B cell (primary cell): Measurements from ENCODE around the gene PDX1.

ENCODE experiments used
- EZH2 ChIP-seq: IDR thresholded peaks from 2 replicates; pipeline ENCODE4 v1.6.1; 2012; ENCODE audit warnings: borderline replicate concordance, low read depth, mild to moderate bottlenecking, moderate library complexity, low read length; ENCODE audit not compliant: insufficient read depth, poor library complexity, severe bottlenecking
- TF ChIP-seq, protein P1 (sequence below): fragments of 200-600 bp; IDR thresholded peaks from one replicate; pipeline ENCODE4 v1.8.0; 2022; ENCODE audit warnings: antibody characterized with exemption, mild to moderate bottlenecking

DNA sequence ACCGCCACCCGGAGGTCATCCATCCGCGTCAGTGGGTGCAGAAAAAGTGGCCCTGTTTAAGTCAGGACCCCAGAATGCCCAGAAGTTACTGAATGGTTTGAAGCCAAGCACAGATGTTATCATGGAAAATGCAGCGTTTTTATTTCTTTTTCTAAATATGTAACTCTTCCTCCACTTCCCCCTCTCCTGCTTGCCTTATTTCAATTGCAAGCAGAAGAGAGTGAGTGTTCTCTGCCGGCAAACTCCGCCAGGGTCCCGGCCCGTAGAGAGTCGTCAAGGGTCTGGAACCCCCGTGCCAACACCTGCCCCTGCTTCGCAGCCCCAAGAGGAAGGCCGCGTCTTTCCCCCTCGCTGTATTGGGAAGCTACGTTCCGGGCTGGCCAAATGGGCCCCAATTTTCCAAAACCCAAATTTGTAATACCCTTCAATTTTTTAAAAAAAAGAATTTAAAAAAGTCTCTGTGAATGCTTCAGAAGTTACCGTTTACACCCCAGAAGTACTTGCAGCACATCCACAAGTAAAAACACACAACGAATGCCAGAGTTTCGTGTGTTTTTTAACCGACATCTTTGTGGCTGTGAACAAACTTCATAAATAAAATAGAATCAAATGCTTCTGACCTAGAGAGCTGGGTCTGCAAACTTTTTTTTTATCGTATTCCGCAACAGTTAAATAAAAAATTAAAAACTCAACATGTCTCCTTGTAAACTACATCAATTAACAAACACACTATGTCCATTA, 712 bp upstream of the PDX1 start:
- TF ChIP-seq, protein P1, sequence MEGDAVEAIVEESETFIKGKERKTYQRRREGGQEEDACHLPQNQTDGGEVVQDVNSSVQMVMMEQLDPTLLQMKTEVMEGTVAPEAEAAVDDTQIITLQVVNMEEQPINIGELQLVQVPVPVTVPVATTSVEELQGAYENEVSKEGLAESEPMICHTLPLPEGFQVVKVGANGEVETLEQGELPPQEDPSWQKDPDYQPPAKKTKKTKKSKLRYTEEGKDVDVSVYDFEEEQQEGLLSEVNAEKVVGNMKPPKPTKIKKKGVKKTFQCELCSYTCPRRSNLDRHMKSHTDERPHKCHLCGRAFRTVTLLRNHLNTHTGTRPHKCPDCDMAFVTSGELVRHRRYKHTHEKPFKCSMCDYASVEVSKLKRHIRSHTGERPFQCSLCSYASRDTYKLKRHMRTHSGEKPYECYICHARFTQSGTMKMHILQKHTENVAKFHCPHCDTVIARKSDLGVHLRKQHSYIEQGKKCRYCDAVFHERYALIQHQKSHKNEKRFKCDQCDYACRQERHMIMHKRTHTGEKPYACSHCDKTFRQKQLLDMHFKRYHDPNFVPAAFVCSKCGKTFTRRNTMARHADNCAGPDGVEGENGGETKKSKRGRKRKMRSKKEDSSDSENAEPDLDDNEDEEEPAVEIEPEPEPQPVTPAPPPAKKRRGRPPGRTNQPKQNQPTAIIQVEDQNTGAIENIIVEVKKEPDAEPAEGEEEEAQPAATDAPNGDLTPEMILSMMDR = no peak
- TF ChIP-seq EZH2 = no peak
